HepG2 (cell line): ENCODE measurements around the gene IQCF5. TPM values are rescaled to one million over a fixed set of nuclear protein-coding genes. Genes with fewer than 3 reads are reported as not detected.

Source experiments
- ATAC-seq: fragments of 200-7000 bp; cut with Tn5 transposase; 3 replicates; pipeline ENCODE4 v1.9.1; 2020; ENCODE audit warnings: mild to moderate bottlenecking, moderate library complexity
- BruUV-seq: library from RNA; stranded (reverse); fragments of 400-500 nt; replicated peaks from 2 replicates; lab custom pipeline; 2021; lab: Mats Ljungman, UMichigan
- CTCF ChIA-PET: fragments of 300-600 bp; formaldehyde crosslinking; extraction: SDS; loops from one replicate; lab custom pipeline; 2021; ENCODE audit warnings: low total read pairs, inconsistent platforms, low intra/inter-chr PET ratio; lab: Yijun Ruan, JAX
- POLR2A ChIA-PET: fragments of 350-600 bp; sonication (Branson Sonifier 250); formaldehyde crosslinking; loops from one replicate; lab custom pipeline; 2020; ENCODE audit warnings: antibody characterized with exemption, inconsistent platforms; lab: Yijun Ruan, JAX
- DNase-seq: peaks from one replicate; pipeline ENCODE4 v3.0.0-alpha.2; 2015; ENCODE audit warnings: low spot score
- FAIRE-seq: peaks from 3 replicates; lab custom pipeline; 2011; peaks lifted over from hg19 to GRCh38; lab: Jason Lieb, UNC
- H2AFZ ChIP-seq: one replicate; pipeline ENCODE4 v1.6.1; 2011; ENCODE audit warnings: low read length, inconsistent platforms
- H3K27ac ChIP-seq: fragments of 300-600 bp; 3 replicates; pipeline ENCODE4 v1.8.0; 2011; ENCODE audit warnings: mixed run types, mild to moderate bottlenecking, mixed read lengths, low read length, inconsistent platforms; ENCODE audit not compliant: insufficient read depth; ENCODE audit errors: extremely low read length
- H3K27me3 ChIP-seq, 2 experiments: fragments of 200-600 bp in 1 of 2; 2 replicates in 1 of 2; 3 replicates in 1 of 2; pipeline versions ENCODE4 v1.6.0 to v1.8.0; 2011; ENCODE audit warnings: low read length in 2 of 2, mild to moderate bottlenecking in 2 of 2, moderate library complexity in 2 of 2, inconsistent platforms in 1 of 2; ENCODE audit not compliant: insufficient read depth in 2 of 2, control insufficient read depth in 1 of 2
- H3K36me3 ChIP-seq, 2 experiments: fragments of 200-600 bp in 1 of 2; replicated peaks in 1 of 2; 2 replicates in 1 of 2; 3 replicates in 1 of 2; pipeline versions ENCODE4 v1.5.1 to v1.8.0; 2011; ENCODE audit warnings: low read length in 2 of 2, inconsistent platforms in 1 of 2; ENCODE audit not compliant: insufficient read depth in 2 of 2, control insufficient read depth in 1 of 2
- H3K4me1 ChIP-seq: 2 replicates; pipeline ENCODE4 v1.5.1; 2012; ENCODE audit warnings: low read length, inconsistent platforms; ENCODE audit not compliant: insufficient read depth
- H3K4me2 ChIP-seq: 2 replicates; pipeline ENCODE4 v1.6.0; 2011; ENCODE audit warnings: low read depth, low read length, inconsistent platforms
- H3K4me3 ChIP-seq, 3 experiments: fragments of 200-600 bp in 1 of 3; sonication (generic), shearing (Covaris generic) in 1 of 3; replicated peaks in 1 of 3; 2 replicates each; pipeline ENCODE4 v1.5.1; 2011 to 2016; ENCODE audit warnings: low read length in 3 of 3, inconsistent platforms in 2 of 3, low read depth in 2 of 3, mild to moderate bottlenecking in 2 of 3, control low read depth in 1 of 3, mixed read lengths in 1 of 3; ENCODE audit not compliant: insufficient read depth in 1 of 3
- H3K79me2 ChIP-seq: one replicate; pipeline ENCODE4 v1.6.1; 2011; ENCODE audit warnings: low read length, inconsistent platforms; ENCODE audit not compliant: insufficient read depth
- H3K9ac ChIP-seq: 2 replicates; pipeline ENCODE4 v1.6.0; 2011; ENCODE audit warnings: mild to moderate bottlenecking, low read depth, low read length, inconsistent platforms; ENCODE audit not compliant: insufficient read depth
- H3K9me3 ChIP-seq: 2 replicates; pipeline ENCODE4 v1.5.1; 2012; ENCODE audit warnings: mild to moderate bottlenecking, low read length
- H4K20me1 ChIP-seq: 2 replicates; pipeline ENCODE4 v1.6.0; 2011; ENCODE audit warnings: inconsistent platforms, mild to moderate bottlenecking, low read length, moderate library complexity; ENCODE audit not compliant: insufficient read depth
- FLYWCH1 ChIP-seq: sonication (generic); formaldehyde crosslinking; IDR thresholded peaks from 2 replicates; pipeline ENCODE4 v1.8.1; 2023; ENCODE audit warnings: mild to moderate bottlenecking, missing genetic modification reagents
- FOXC1 ChIP-seq: sonication (generic); formaldehyde crosslinking; IDR thresholded peaks from 2 replicates; pipeline ENCODE4 v1.8.0; 2022; ENCODE audit warnings: mild to moderate bottlenecking, missing genetic modification reagents, borderline replicate concordance
- HNRNPUL1 ChIP-seq: fragments of 200-400 bp; formaldehyde crosslinking; IDR thresholded peaks from 2 replicates; pipeline ENCODE4 v1.6.1; 2017; ENCODE audit warnings: low read depth, mild to moderate bottlenecking, low read length, moderate library complexity
- SP2 ChIP-seq: sonication (generic); formaldehyde crosslinking; IDR thresholded peaks from 2 replicates; pipeline ENCODE4 v1.5.1; 2020; ENCODE audit warnings: mild to moderate bottlenecking, missing genetic modification reagents
- SUZ12 ChIP-seq: fragments of 150-350 bp; IDR thresholded peaks from 2 replicates; pipeline ENCODE4 v1.6.1; 2014; ENCODE audit warnings: low read depth, low read length
- TAF1 ChIP-seq: sonication (generic); formaldehyde crosslinking; IDR thresholded peaks from 2 replicates; pipeline ENCODE4 v1.4.0; 2020; ENCODE audit warnings: missing genetic modification reagents
- TOPORS ChIP-seq: sonication (generic); formaldehyde crosslinking; IDR thresholded peaks from 2 replicates; pipeline ENCODE4 v1.8.0; 2023; ENCODE audit warnings: mild to moderate bottlenecking, missing genetic modification reagents
- ZKSCAN5 ChIP-seq: sonication (generic); formaldehyde crosslinking; IDR thresholded peaks from 2 replicates; pipeline ENCODE4 v1.5.1; 2020; ENCODE audit warnings: mild to moderate bottlenecking, missing genetic modification reagents
- ZNF124 ChIP-seq: sonication (generic); formaldehyde crosslinking; IDR thresholded peaks from 2 replicates; pipeline ENCODE4 v1.4.0; 2020; ENCODE audit warnings: missing genetic modification reagents
- ZNF678 ChIP-seq: sonication (generic); formaldehyde crosslinking; IDR thresholded peaks from 2 replicates; pipeline ENCODE4 v1.4.0; 2020; ENCODE audit warnings: mild to moderate bottlenecking, missing genetic modification reagents
- WGBS: methylation state at CpG from one replicate; pipeline ENCODE4 v1.1.6; 2017; ENCODE audit warnings: low lambda C conversion rate; 5-methylcytosine and 5-hydroxymethylcytosine counted together
- in situ Hi-C: cut with HindIII; loops from 2 replicates; pipeline ENCODE4 v1.10.0; 2017; ENCODE audit warnings: low pct_unique_long_range_greater_than_20kb; ENCODE audit not compliant: extremely low pct_ligation_motif_present
- intact Hi-C: fragments of 100-400 bp; cut with micrococcal nuclease; formaldehyde crosslinking; loops from one replicate; pipeline ENCODE4 v1.10.0; 2022; ENCODE audit not compliant: unreplicated experiment
- polyA plus RNA-seq, 8 experiments: library from polyadenylated mRNA; depleted of rRNA in 3 of 8; stranded (reverse) in 7 of 8; unstranded in 1 of 8; fragments of >200 nt; fragmentation: Illumina TruSeq in 4 of 8; extraction: Trizol in 4 of 8; gene quantifications; 2 replicates each; pipeline versions ENCODE4 v1.2.1 to v1.2.3, GENCODE V29; 2011 to 2016; ENCODE audit warnings: low read depth in 4 of 8, missing spikeins in 1 of 8, mixed read lengths in 1 of 8; ENCODE audit not compliant: insufficient read depth in 1 of 8
- total RNA-seq, 5 experiments: library from RNA; depleted of rRNA; stranded (reverse); fragments of >200 nt; fragmentation: Illumina TruSeq; extraction: Trizol; gene quantifications; 2 replicates each; pipeline ENCODE4 v1.2.3, GENCODE V29; 2016; ENCODE audit warnings: low read depth in 1 of 5
- TF ChIP-seq, protein P1 (sequence below): sonication (generic); formaldehyde crosslinking; IDR thresholded peaks from 2 replicates; pipeline ENCODE4 v1.4.0; 2020; ENCODE audit warnings: missing genetic modification reagents, mild to moderate bottlenecking, borderline replicate concordance
- TF ChIP-seq, protein P2 (sequence below): sonication (generic); formaldehyde crosslinking; IDR thresholded peaks from 2 replicates; pipeline ENCODE4 v1.4.0; 2020; ENCODE audit warnings: missing genetic modification reagents
- TF ChIP-seq, protein P3 (sequence below): sonication (generic); formaldehyde crosslinking; IDR thresholded peaks from 2 replicates; pipeline ENCODE4 v1.4.0; 2020; ENCODE audit warnings: missing genetic modification reagents

IQCF5 gene
- total and polyA plus RNA-seq, 2 of the 13 experiments (the other 11 are each of a cell fraction or from before 2014, with no cell fraction given) = not detected

DNA sequence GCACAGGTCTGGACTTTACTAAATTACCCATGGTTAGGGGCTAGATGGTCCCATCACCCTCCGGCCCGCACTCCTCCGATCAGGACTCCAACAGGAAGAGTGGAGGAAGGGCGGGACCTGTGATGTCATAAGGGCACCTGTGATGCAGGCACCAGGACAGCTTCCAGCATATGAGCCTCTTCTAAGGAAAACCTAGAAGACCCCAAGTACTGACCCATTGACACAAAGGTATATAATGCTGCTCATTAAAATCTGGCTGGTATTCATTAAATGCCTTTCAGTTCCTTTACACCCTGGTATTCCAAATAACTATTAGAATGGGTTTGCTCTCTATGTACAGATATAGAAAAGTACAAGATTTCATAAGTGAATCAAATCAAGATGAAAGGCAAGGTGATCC, at the start of gene IQCF5 (continued):
- TF ChIP-seq, protein P1, sequence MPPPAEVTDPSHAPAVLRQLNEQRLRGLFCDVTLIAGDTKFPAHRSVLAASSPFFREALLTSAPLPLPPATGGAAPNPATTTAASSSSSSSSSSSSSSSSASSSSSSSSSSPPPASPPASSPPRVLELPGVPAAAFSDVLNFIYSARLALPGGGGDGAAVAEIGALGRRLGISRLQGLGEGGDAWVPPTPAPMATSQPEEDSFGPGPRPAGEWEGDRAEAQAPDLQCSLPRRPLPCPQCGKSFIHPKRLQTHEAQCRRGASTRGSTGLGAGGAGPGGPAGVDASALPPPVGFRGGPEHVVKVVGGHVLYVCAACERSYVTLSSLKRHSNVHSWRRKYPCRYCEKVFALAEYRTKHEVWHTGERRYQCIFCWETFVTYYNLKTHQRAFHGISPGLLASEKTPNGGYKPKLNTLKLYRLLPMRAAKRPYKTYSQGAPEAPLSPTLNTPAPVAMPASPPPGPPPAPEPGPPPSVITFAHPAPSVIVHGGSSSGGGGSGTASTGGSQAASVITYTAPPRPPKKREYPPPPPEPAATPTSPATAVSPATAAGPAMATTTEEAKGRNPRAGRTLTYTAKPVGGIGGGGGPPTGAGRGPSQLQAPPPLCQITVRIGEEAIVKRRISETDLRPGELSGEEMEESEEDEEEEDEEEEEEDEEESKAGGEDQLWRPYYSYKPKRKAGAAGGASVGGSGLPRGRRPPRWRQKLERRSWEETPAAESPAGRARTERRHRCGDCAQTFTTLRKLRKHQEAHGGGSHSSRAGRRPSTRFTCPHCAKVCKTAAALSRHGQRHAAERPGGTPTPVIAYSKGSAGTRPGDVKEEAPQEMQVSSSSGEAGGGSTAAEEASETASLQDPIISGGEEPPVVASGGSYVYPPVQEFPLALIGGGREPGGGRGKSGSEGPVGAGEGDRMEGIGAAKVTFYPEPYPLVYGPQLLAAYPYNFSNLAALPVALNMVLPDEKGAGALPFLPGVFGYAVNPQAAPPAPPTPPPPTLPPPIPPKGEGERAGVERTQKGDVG = no peak
- TF ChIP-seq ZNF678 (no peak), TOPORS (CRISPR knock-in tag) (no peak), ZKSCAN5 (no peak), ZNF124 (CRISPR knock-in tag) (no peak)
- TF ChIP-seq, all 625 proteins: peak for 0

DNA sequence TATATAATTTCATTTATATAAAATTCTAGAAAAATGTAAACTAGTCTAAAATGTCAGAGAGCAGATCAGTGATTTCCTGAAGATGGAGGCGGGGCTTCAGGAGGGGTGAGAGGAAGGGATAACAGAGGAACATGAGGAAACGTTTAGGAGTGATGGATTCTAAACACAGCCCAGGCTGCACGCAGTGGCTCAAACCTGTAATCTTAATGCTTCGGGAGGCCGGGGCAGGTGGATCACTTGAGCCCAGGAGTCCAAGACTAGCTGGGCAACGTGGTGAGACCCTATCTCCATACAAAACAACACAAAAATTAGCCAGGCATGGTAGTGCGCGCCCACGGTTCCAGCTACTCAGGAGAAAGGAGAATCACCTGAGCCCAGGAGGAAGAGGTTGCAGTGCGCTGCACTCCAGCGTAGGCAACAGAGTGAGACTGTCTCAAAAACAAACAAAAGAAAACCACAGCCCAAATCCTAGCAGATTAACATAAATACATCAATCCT, 45.7 kb upstream of the IQCF5 start:
- 56% methylated on average over 11 of the region's 11 CpGs for WGBS
- CTCF ChIA-PET = no interaction called here
- BruUV-seq = no TSS peak
- Histone ChIP-seq H4K20me1 (no peaks in the 10 kb centered on the region), H3K4me1 (no peaks in the 10 kb centered on the region), H3K27ac (no peak overlapping the region), H2AFZ (no peak overlapping the region), H3K9me3 (no peaks in the 10 kb centered on the region), H3K4me2 (no peak overlapping the region), H3K27me3 (peaks cover 0 to 1% of the 10 kb centered on the region in 2 experiments; a peak in 1 of 5 replicates), H3K4me3 (no peak overlapping the region), H3K36me3 (no peaks in the 10 kb centered on the region), H3K79me2 (no peaks in the 10 kb centered on the region), H3K9ac (no peak overlapping the region)
- ATAC-seq = no peak
- FAIRE-seq = no peak
- in situ Hi-C loops (no loop called here), intact Hi-C loops (no loop called here)
- POLR2A ChIA-PET = no interaction called here
- no peak for DNase-seq
- TF ChIP-seq, protein P2, sequence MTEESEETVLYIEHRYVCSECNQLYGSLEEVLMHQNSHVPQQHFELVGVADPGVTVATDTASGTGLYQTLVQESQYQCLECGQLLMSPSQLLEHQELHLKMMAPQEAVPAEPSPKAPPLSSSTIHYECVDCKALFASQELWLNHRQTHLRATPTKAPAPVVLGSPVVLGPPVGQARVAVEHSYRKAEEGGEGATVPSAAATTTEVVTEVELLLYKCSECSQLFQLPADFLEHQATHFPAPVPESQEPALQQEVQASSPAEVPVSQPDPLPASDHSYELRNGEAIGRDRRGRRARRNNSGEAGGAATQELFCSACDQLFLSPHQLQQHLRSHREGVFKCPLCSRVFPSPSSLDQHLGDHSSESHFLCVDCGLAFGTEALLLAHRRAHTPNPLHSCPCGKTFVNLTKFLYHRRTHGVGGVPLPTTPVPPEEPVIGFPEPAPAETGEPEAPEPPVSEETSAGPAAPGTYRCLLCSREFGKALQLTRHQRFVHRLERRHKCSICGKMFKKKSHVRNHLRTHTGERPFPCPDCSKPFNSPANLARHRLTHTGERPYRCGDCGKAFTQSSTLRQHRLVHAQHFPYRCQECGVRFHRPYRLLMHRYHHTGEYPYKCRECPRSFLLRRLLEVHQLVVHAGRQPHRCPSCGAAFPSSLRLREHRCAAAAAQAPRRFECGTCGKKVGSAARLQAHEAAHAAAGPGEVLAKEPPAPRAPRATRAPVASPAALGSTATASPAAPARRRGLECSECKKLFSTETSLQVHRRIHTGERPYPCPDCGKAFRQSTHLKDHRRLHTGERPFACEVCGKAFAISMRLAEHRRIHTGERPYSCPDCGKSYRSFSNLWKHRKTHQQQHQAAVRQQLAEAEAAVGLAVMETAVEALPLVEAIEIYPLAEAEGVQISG (CRISPR knock-in tag) = no peak
- TF ChIP-seq TAF1 (CRISPR knock-in tag) (no peak), HNRNPUL1 (no peak), FLYWCH1 (CRISPR knock-in tag) (no peak), SUZ12 (no peak), FOXC1 (CRISPR knock-in tag) (no peak), SP2 (CRISPR knock-in tag) (no peak)
- TF ChIP-seq, protein P3, sequence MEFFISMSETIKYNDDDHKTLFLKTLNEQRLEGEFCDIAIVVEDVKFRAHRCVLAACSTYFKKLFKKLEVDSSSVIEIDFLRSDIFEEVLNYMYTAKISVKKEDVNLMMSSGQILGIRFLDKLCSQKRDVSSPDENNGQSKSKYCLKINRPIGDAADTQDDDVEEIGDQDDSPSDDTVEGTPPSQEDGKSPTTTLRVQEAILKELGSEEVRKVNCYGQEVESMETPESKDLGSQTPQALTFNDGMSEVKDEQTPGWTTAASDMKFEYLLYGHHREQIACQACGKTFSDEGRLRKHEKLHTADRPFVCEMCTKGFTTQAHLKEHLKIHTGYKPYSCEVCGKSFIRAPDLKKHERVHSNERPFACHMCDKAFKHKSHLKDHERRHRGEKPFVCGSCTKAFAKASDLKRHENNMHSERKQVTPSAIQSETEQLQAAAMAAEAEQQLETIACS (CRISPR knock-in tag) = no peak
